Measurements from ENCODE around the gene FCN2. TPM values are rescaled to one million over a fixed set of nuclear protein-coding genes. Genes with fewer than 3 reads are reported as not detected.

Gene FCN2
- total RNA-seq, 4 donors from 2014 or later: 1.9 TPM; not detected in 3

GRCh38 chr9:134841180-134841904 lies 39.3 kb upstream of the FCN2 start:
- no peaks in the 10 kb centered on the region for H3K27me3 ChIP-seq
- WGBS, 2 donors: 91 to 94% methylated on average over 13 to 15 of the region's 15 CpGs
- no peak overlapping the region for H3K27ac ChIP-seq
- H3K4me1 ChIP-seq: no peaks in the 10 kb centered on the region
- H3K9me3 ChIP-seq: no peaks in the 10 kb centered on the region
- H3K36me3 ChIP-seq: peaks cover 0 to 95% (median 0%) of the 10 kb centered on the region in 3 donors
- TF ChIP-seq POLR2A (IDR thresholded peaks at IDR 0.05): no peak
- TF ChIP-seq CTCF (IDR thresholded peaks at IDR 0.05): no peak
- TF ChIP-seq EP300 (IDR thresholded peaks at IDR 0.05): no peak
- H3K4me3 ChIP-seq: no peak overlapping the region
- DNase-seq (ENCODE audit: low spot score in 2 of 2): no peak

- DNase-seq (ENCODE audit: low spot score in 2 of 2): no peak
- no peaks in the 10 kb centered on the region for H3K9me3 ChIP-seq
- no peak overlapping the region for H3K4me3 ChIP-seq
- no peak overlapping the region for H3K27ac ChIP-seq
- 83 to 88% methylated on average over 16 to 20 of the region's 22 CpGs for WGBS, 2 donors
- no peak for TF ChIP-seq EP300 (IDR thresholded peaks at IDR 0.05)
- no peak for TF ChIP-seq POLR2A (IDR thresholded peaks at IDR 0.05)
- no peak for TF ChIP-seq CTCF (IDR thresholded peaks at IDR 0.05)
- H3K36me3 ChIP-seq: peaks cover 0 to 85% (median 0%) of the 10 kb centered on the region in 3 donors
- H3K4me1 ChIP-seq: no peaks in the 10 kb centered on the region
- H3K27me3 ChIP-seq: no peaks in the 10 kb centered on the region
Observed at GRCh38 chr9:134842321-134842720, 38.3 kb upstream of the FCN2 start.

GRCh38 chr9:134843740-134844139 lies 36.9 kb upstream of the FCN2 start:
- peaks cover 0 to 71% (median 0%) of the 10 kb centered on the region in 3 donors for H3K36me3 ChIP-seq
- WGBS, 2 donors: 78 to 87% methylated on average over 18 of the region's 18 CpGs
- TF ChIP-seq CTCF (IDR thresholded peaks at IDR 0.05) (no peak), POLR2A (IDR thresholded peaks at IDR 0.05) (no peak), EP300 (IDR thresholded peaks at IDR 0.05) (no peak)
- H3K27me3 ChIP-seq: no peaks in the 10 kb centered on the region
- no peak overlapping the region for H3K27ac ChIP-seq
- no peak overlapping the region for H3K4me3 ChIP-seq
- DNase-seq (ENCODE audit: low spot score in 2 of 2): no peak
- no peaks in the 10 kb centered on the region for H3K4me1 ChIP-seq
- peaks cover 0 to 5% (median 0%) of the 10 kb centered on the region in 4 donors for H3K9me3 ChIP-seq

GRCh38 chr9:134844821-134845220 lies 35.8 kb upstream of the FCN2 start:
- Histone ChIP-seq H3K4me3 (no peak overlapping the region), H3K4me1 (no peaks in the 10 kb centered on the region), H3K36me3 (peaks cover 0 to 60% (median 0%) of the 10 kb centered on the region in 3 donors), H3K27ac (no peak overlapping the region), H3K9me3 (peaks cover 0 to 5% (median 0%) of the 10 kb centered on the region in 4 donors), H3K27me3 (no peaks in the 10 kb centered on the region)
- DNase-seq (ENCODE audit: low spot score in 2 of 2): no peak
- 52 to 83% methylated on average over 3 to 8 of the region's 8 CpGs for WGBS, 2 donors
- TF ChIP-seq POLR2A (IDR thresholded peaks at IDR 0.05): no peak
- no peak for TF ChIP-seq EP300 (IDR thresholded peaks at IDR 0.05)
- no peak for TF ChIP-seq CTCF (IDR thresholded peaks at IDR 0.05)

GRCh38 chr9:134846187-134846586 lies 34.4 kb upstream of the FCN2 start:
- Histone ChIP-seq H3K4me1 (no peaks in the 10 kb centered on the region), H3K4me3 (no peak overlapping the region), H3K27ac (no peak overlapping the region), H3K36me3 (peaks cover 0 to 47% (median 0%) of the 10 kb centered on the region in 3 donors), H3K9me3 (peaks cover 0 to 12% (median 0%) of the 10 kb centered on the region in 4 donors), H3K27me3 (no peaks in the 10 kb centered on the region)
- 82 to 86% methylated on average over 16 of the region's 16 CpGs for WGBS, 2 donors
- no peak for DNase-seq (ENCODE audit: low spot score in 2 of 2)
- TF ChIP-seq POLR2A (IDR thresholded peaks at IDR 0.05) (no peak), EP300 (IDR thresholded peaks at IDR 0.05) (no peak), CTCF (IDR thresholded peaks at IDR 0.05) (no peak)
